GM21423 (cell line): ENCODE data around the gene BNIPL.

Source experiments
- ATAC-seq: cut with Tn5 transposase; IDR thresholded peaks from one replicate; pipeline ENCODE4 v1.9.1; 2021; ENCODE audit warnings: mild to moderate bottlenecking, moderate library complexity; ENCODE audit not compliant: unreplicated experiment

BNIPL gene

DNA sequence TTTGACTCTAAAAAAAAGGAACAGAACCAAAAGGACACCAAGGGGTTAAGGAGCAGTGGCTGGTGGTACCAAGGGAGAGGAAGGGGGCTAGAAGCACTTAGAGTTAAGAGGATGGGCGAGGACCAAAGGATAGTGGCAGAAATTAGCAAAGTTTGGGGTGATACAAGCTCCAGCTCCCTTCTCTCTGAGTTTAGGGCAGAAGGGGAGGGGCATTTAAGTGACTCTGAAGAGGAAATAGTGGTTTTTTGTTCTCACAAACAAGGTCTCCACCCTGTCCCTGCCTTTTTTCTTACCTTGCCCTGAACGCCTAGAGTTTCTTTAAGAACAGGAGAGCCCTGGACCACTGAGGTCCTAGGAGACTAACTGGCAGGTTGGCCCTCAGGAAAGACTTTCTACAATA is 19.8 kb downstream of the BNIPL start:
- ATAC-seq, result no peak

DNA sequence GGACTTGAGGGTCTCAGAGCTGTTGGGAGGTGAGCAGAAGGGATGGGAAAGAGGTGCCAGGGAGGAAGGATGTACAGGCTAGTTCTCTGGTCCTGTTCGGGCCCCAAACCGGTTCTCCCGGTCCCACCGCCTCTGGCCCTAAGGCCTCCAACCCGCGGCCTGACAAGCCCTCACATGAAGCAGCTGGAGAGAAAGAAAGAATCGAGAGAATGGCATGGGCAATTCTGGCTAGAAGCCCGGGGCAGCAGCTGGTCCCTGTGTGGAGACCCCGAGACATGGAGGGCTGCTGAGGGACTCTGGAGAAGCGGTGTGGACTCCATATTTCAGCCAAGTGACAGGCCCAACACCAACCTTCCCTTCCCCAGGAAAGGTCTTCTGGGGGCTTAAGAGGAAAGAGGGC is 22.3 kb downstream of the BNIPL start:
- ATAC-seq, result no peak

DNA sequence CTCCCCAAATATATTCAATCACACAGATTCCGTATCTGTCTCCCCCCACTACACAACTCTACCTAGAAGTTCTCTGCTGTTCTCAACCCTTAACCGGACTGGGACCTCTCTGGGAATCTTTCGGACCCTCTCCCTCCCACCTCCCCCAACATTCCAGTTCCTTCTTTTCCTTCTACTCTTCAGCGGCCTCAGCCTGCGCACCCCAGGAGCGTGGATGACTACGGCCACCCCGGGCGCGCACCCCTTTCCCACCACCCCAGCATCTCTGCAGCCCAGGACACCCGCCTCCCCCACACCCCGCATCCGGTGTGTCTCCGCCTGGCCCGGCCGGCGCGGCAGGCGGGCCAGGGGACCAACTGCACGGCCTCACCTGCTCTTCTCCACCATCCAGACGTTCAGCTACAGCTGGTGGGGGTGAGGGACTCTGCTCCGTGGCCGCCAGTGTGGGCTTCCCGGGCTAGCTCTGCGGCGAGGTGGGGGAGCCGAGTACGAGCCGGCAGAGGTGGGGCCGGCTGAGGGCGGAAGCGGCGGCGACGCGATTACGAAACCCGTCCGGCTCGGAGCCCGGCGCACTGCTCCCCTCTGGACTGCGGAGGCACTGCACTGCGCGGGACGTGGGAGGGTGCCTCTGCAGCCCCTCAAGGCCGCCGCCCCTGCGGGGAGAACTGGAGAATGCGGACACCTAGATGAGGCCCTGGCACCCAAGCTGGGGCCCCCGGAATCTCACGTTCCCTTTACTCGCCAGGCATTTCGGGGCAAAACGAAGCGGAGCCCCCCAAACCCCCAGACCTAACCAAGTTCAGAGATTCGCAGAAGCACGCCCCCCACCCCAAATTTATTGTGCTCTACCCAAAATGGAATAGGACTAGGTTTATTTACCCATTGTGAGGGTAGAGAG is 23.0 kb downstream of the BNIPL start, which contains the start of gene CDC42SE1:
Gene CDC42SE1 (minus strand): TSS at position 514 of the 898 bp plus-strand sequence. CDS start 3,892 bp downstream, outside the sequence.
- ATAC-seq, result peak; percentile 64

DNA sequence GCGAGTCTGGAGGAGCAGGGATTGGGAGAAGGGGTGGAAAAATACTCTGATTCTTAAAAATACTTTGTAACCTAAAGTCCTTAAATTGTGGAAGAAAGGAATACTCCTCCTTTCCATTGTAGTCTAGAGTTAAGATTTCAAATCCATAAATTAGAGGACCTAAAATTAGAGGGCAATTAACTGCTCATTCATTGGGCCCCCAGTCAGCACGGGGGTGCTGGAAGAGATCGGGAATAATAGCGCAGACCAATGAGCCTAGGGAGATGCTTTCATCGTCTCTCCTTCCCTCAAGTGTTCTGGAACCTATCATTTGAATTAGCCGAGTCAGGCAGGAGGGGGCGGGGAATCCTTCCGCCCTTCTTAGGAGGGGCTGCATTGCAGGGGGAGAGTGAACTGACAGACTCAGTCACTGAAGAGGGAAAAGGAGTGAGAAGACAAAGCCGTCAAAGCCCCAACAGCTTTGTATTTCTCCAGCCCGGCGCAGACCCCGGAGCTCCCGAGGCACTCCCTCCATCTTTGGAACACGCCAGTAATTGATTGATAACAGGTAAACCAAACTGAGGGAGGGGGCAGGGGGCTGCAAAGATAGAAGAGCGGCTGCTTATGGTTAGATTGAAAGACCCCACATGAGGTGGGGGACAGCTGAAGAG is 23.7 kb downstream of the BNIPL start, which contains the start of gene MLLT11:
Gene MLLT11 (plus strand): TSS at position 391 of the 650 bp plus-strand sequence. CDS start 6,828 bp downstream, outside the sequence.
- no peak for ATAC-seq

DNA sequence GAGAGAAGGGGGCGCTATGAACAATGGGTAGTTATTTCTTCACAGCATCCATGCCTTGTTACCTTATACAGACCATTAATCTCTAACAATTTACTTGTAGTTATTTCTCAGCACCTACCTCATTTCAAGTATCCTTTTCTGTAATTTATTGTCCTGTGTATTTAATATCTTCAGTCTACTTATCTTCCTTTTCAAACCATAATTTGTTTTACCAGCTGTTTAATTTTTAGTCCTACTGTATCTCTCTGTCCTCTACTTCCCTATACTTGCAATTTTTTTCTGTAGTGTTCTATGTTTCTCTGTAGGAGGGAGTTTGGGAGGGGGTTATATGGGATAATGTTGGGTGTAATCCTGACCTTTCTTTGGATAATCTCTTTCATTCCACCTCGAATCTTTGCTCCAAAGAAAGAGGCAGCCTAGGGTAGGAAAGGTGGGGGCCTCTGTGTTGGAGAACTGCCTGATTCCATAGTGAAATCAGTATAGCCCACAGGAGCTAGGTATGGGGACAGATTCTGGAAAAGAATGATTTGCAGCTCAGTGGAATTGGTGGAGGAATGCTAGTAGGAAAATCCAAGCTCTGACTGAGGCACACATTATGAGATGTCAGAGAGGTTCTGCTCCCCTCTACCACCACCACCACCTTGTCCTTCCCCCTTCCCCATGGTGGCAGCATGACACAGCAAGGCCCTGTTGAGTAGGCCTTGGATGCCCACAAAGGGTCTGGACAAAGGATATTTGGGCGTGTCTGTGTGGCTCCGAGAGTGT is 24.5 kb downstream of the BNIPL start:
- ATAC-seq, result no peak

DNA sequence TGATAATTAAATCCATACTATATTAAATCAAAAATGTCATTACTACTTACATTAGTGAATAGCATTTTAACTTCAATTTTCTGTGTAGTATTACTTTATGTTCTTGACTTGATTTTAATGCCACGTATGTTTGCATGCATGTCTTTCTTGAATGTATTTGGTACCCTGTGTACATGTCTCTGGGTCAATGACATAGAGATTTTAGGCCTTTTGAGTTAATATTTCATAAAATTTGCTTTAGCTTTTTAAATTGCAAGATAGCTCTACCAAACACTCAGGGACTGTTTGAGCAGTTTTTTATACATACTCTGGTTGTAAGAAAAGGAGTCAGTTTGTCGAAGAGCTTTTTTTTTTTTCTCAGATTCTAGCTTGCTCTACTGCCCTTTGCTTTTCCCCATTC is 25.3 kb downstream of the BNIPL start:
- ATAC-seq, result no peak

DNA sequence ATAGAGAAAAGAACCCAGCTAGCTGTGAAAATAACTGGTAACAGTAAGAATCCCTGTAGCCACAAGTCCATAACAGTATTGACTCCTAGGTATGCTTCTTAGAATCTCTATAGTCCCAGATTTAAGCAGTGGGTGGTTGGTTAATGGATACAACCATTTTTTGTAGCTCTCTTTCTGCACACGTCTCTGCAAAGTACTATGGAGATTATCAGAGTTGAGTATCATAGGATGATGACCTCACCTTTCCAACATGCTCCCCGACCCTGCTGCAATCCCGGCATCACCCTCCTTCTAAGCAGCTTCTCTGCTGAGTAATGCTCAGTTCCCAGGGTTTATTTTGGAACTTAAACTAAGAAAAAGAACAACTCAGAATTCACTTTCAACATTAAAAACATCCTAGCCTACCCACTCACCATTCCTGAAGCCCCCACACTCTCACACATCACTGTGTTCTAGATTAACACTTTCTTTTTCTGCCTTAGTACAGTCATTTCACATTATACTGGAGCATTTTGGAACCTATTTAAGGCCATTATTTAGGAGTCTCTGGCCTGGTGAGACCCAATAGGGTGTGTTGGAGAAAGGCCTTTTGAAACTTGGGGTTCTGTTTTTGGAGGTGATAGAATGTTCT is 26.5 kb downstream of the BNIPL start:
- no peak for ATAC-seq

DNA sequence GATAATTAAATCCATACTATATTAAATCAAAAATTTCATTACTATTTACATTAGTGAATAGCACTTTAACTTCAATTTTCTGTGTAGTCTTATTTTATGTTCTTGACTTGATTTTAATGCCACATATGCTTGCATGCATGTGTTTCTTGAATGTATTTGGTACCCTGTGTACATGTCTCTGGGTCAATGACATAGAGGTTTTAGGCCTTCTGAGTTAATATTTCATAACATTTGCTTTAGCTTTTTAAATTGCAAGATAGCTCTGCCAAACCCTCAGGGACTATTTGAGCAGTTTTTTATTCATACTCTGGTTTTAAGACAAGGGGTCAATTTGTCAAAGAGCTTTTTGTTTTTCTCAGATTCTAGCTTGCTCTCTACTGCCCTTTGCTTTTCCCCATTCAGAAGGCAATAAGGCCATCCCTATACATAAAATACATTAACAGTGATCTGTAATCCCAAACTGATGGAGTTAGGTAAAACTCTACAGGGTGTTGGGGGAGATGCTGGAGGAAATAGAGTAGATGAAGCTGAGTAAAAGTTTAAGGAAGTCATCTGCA is 28.8 kb downstream of the BNIPL start:
- ATAC-seq, result no peak

DNA sequence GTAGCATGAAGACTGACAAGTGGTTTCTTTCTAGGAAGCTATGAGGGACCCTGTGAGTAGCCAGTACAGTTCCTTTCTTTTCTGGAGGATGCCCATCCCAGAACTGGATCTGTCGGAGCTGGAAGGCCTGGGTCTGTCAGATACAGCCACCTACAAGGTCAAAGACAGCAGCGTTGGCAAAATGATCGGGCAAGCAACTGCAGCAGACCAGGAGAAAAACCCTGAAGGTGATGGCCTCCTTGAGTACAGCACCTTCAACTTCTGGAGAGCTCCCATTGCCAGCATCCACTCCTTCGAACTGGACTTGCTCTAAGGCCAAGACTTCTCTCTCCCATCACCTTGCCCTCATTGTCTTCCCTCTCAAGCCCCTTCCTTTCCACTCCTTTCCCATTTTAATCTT is 30.8 kb downstream of the BNIPL start:
- ATAC-seq, result no peak

DNA sequence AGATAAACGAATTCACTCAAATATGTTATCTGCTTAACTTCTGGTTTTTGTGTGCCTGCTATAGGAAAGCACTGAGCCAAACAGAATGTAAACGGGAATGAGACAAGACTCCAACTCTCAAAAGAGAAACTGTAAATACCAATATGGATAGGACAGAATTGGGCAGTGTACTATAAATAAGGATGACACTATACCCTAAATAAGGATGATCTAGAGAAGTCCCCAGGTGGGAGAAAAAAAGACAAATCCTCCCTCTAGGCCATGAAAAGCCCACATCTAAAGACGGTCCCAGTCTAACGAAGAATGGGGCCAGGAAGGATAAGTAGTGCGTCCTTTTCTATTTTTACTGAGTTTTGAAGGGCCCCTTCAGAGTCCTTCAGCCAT is 32.7 kb downstream of the BNIPL start:
- ATAC-seq, result no peak

DNA sequence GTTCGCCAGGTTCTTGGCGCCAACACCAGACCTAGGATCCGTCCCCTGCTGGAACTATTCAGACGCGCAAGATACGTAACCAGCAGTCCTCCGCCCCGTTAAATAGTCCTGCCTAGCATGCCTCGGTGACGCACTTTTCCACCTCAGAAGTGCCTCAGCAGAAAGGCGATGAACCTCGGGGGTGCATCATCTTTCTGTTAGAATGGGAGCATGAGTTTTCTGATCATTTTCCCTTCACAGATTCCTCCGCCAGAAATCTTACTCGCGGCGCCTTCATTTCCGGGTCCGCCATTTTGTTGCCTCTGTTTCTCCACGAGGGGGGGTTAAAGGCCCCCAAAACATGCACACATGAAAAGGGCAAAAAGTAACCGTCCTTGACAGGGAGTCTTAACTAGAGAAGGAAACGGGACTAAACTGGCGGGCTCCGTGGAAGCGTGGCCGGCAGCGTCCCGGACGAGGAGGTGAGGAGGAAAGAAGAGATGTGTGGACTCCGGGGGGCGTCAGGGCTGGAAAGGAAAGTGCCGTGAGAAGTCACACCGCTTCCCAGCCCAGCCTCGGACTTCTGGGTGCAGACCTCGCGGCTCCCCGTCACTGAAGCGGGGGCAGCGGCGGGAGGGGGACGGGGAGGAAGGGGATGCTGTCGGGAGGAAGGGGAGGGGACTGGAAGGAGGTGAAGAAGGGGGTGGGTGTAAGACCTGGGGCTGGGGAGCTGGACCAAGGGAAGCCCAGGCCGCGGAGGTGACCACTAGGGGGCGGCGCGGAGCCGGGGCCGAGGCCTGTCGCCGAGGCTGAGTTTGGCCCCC is 34.3 kb downstream of the BNIPL start, which contains the start of gene GABPB2:
Gene GABPB2 (plus strand): TSS at position 288 of the 803 bp plus-strand sequence. CDS start 17,429 bp downstream, outside the sequence.
- peak; percentile 77 for ATAC-seq

DNA sequence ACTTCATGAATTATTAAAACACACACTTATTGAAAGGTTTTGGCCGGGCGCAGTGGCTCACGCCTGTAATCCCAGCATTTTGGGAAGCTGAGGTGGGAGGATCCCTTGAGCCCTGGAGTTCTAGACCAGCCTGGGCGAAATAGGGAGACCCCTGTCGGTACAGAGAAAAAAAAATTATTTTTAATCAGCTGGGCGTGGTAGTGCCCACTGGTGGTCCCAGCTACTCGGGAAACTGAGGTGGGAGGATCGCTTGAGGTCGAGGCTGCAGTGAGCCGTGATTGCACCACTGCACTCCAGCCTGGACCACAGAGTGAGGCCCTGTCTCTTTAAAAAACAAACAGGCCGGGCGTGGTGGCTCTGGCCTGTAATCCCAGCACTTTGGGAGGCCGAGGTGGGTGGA is 35.8 kb downstream of the BNIPL start:
- ATAC-seq, result no peak

DNA sequence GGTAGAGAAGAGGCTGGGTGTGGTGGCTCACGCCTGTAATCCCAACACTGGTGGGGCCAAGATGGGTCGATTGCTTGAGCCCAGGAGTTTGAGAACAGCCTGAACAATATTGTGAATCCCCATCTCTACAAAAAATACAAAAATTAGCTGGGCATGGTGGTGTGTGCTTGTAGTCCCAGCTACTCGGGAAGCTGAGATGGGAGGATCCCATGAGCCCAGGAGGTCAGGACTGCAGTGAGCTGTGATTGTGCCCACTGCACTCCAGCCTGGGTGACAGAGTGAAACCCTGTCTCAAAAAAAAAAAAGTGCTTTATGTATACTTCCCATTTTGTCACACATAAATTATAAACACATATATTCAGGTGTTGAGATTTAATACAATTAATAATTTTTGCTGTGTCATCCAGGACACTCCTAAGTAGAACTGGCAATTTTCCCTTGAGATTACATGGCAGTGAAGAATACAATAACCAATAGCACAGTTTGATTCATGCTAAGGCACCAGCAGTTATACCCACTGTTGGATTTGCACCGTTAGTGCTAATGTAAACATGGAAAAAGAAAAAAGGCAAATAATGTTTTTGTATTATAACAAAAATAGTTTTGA is 49.7 kb downstream of the BNIPL start:
- no peak for ATAC-seq
